GM12891 (cell line): ENCODE measurements around the gene LILRB5.
"Not testable (repeated sequence)": the region's sequence is repeated elsewhere in the genome, so short reads cannot be mapped to it uniquely, and the experiment has no call there.

ENCODE experiments used
- POLR2A ChIP-seq: IDR thresholded peaks from 2 replicates; pipeline ENCODE4 v1.6.1; 2011; ENCODE audit warnings: low read depth, low read length, control low read depth
- POLR2AphosphoS5 ChIP-seq: IDR thresholded peaks from 2 replicates; pipeline ENCODE4 v1.6.1; 2011; ENCODE audit warnings: low read depth, low read length, control low read depth

GRCh38 chr19:54207193-54207592 is 49.9 kb downstream of the LILRB5 start:
- TF ChIP-seq POLR2AphosphoS5, POLR2A: not testable (repeated sequence)
